HEK293 (cell line): ENCODE measurements around the gene FCGBP.

ENCODE experiments used
- CTCF ChIA-PET: fragments of 350-600 bp; formaldehyde crosslinking; extraction: SDS; loops from one replicate; lab custom pipeline; 2021; ENCODE audit warnings: antibody characterized with exemption; lab: Yijun Ruan, JAX
- POLR2A ChIA-PET: fragments of 300-600 bp; formaldehyde crosslinking; extraction: SDS; loops from one replicate; lab custom pipeline; 2020; ENCODE audit warnings: antibody characterized with exemption, inconsistent platforms; lab: Yijun Ruan, JAX
- H3K27ac ChIP-seq: fragments of 200-500 bp; sonication (Bioruptor generic); 2 replicates; pipeline ENCODE4 v1.5.1; 2014; ENCODE audit warnings: low read depth, low read length, control low read depth, inconsistent platforms; ENCODE audit errors: extremely low read depth
- H3K36me3 ChIP-seq, 2 experiments: fragments of 200-500 bp in 1 of 2; sonication (Bioruptor generic) in 1 of 2; 1 replicate in 1 of 2; 2 replicates in 1 of 2; pipeline ENCODE4 v1.5.1; 2014 to 2017; ENCODE audit warnings: inconsistent platforms in 2 of 2, low read length in 2 of 2; ENCODE audit not compliant: control insufficient read depth in 2 of 2, insufficient read depth in 1 of 2
- H3K4me1 ChIP-seq: fragments of 200-500 bp; sonication (Bioruptor generic); 2 replicates; pipeline ENCODE4 v1.5.1; 2014; ENCODE audit warnings: mild to moderate bottlenecking, low read length, inconsistent platforms; ENCODE audit not compliant: control insufficient read depth, insufficient read depth
- H3K4me3 ChIP-seq: 2 replicates; pipeline ENCODE4 v1.5.1; 2011; ENCODE audit warnings: low read depth, mild to moderate bottlenecking, control low read depth, low read length, moderate library complexity
- H3K9me3 ChIP-seq: fragments of 200-500 bp; sonication (Bioruptor generic); 2 replicates; pipeline ENCODE4 v1.5.1; 2014; ENCODE audit warnings: low read depth, low read length, inconsistent platforms; ENCODE audit not compliant: control insufficient read depth, insufficient read depth
- GLIS1 ChIP-seq: fragments of 450-650 bp; formaldehyde crosslinking; IDR thresholded peaks from 2 replicates; pipeline ENCODE4 v1.5.1; 2016; ENCODE audit warnings: missing biosample characterization, missing genetic modification characterization
- ZFHX2 ChIP-seq: fragments of 450-650 bp; formaldehyde crosslinking; conservative IDR thresholded peaks from 2 replicates; pipeline ENCODE4 v1.5.1; 2016; ENCODE audit warnings: missing biosample characterization, missing genetic modification characterization
- ZFP41 ChIP-seq: fragments of 450-650 bp; formaldehyde crosslinking; IDR thresholded peaks from 2 replicates; pipeline ENCODE4 v1.5.1; 2016; ENCODE audit warnings: missing biosample characterization, missing genetic modification characterization, borderline replicate concordance
- ZNF155 ChIP-seq: fragments of 450-650 bp; formaldehyde crosslinking; IDR thresholded peaks from 2 replicates; pipeline ENCODE4 v1.5.1; 2016; ENCODE audit warnings: missing biosample characterization, missing genetic modification characterization
- ZNF157 ChIP-seq: fragments of 450-650 bp; formaldehyde crosslinking; IDR thresholded peaks from 2 replicates; pipeline ENCODE4 v1.5.1; 2016; ENCODE audit warnings: missing biosample characterization, missing genetic modification characterization
- ZNF223 ChIP-seq: fragments of 450-650 bp; formaldehyde crosslinking; IDR thresholded peaks from 2 replicates; pipeline ENCODE4 v1.5.1; 2016; ENCODE audit warnings: missing biosample characterization, missing genetic modification characterization
- ZNF311 ChIP-seq: fragments of 450-650 bp; formaldehyde crosslinking; IDR thresholded peaks from 2 replicates; pipeline ENCODE4 v1.5.1; 2017; ENCODE audit warnings: missing biosample characterization, missing genetic modification characterization, borderline replicate concordance
- ZNF350 ChIP-seq: fragments of 450-650 bp; formaldehyde crosslinking; IDR thresholded peaks from 2 replicates; pipeline ENCODE4 v1.5.0; 2017; ENCODE audit warnings: missing biosample characterization, mild to moderate bottlenecking, missing genetic modification characterization
- ZNF391 ChIP-seq: fragments of 450-650 bp; formaldehyde crosslinking; IDR thresholded peaks from 2 replicates; pipeline ENCODE4 v1.5.1; 2016; ENCODE audit warnings: low read depth, missing biosample characterization, missing genetic modification characterization, borderline replicate concordance
- ZNF510 ChIP-seq: fragments of 450-650 bp; formaldehyde crosslinking; IDR thresholded peaks from 2 replicates; pipeline ENCODE4 v1.5.1; 2018; ENCODE audit warnings: mild to moderate bottlenecking, missing genetic modification characterization, missing biosample characterization; ENCODE audit not compliant: insufficient replicate concordance
- ZNF664 ChIP-seq: fragments of 450-650 bp; formaldehyde crosslinking; IDR thresholded peaks from 2 replicates; pipeline ENCODE4 v1.5.1; 2016; ENCODE audit warnings: missing biosample characterization, missing genetic modification characterization
- ZNF768 ChIP-seq: fragments of 450-650 bp; formaldehyde crosslinking; IDR thresholded peaks from 2 replicates; pipeline ENCODE4 v1.5.1; 2018; ENCODE audit warnings: missing biosample characterization, mild to moderate bottlenecking, missing genetic modification characterization
- TF ChIP-seq, protein P1 (sequence below): fragments of 450-650 bp; formaldehyde crosslinking; IDR thresholded peaks from 2 replicates; pipeline ENCODE4 v1.5.1; 2016; ENCODE audit warnings: missing biosample characterization, missing genetic modification characterization
- TF ChIP-seq, protein P2 (sequence below): fragments of 450-650 bp; formaldehyde crosslinking; IDR thresholded peaks from 2 replicates; pipeline ENCODE4 v1.5.1; 2016; ENCODE audit warnings: missing biosample characterization, missing genetic modification characterization
- TF ChIP-seq, protein P3 (sequence below): fragments of 450-650 bp; formaldehyde crosslinking; IDR thresholded peaks from 2 replicates; pipeline ENCODE4 v1.5.1; 2016; ENCODE audit warnings: missing biosample characterization, missing genetic modification characterization
- TF ChIP-seq, protein P4 (sequence below): fragments of 450-650 bp; formaldehyde crosslinking; IDR thresholded peaks from 2 replicates; pipeline ENCODE4 v1.5.1; 2016; ENCODE audit warnings: missing biosample characterization, missing genetic modification characterization
- TF ChIP-seq, protein P5 (sequence below): fragments of 450-650 bp; formaldehyde crosslinking; IDR thresholded peaks from 2 replicates; pipeline ENCODE4 v1.5.1; 2016; ENCODE audit warnings: missing biosample characterization, missing genetic modification characterization, borderline replicate concordance

FCGBP gene

DNA sequence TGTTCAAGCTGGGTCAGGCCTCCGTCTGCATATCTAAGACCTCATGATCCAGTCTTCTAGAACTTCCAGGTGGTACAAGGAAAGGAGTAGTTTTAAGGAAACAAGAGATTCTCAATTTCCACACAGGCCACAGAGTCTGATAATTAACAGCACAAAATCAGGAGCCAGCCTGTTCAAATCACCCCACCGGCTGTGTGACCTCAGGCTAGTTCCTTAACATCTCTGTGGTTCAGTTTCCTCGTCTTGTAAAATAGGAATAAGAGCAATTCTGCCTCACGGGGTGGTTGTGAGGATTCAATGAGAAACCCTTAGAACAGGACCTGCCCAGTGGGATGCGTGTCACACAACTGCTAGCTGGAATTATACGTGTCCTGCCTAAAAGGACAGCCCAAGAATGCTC, 25.6 kb downstream of the FCGBP start:
- H3K36me3 ChIP-seq = no peaks in the 10 kb centered on the region; a peak in 1 of 3 replicates
- no peaks in the 10 kb centered on the region; the same call in 1 of the 2 replicates for H3K9me3 ChIP-seq
- no peaks in the 10 kb centered on the region for H3K4me1 ChIP-seq
- CTCF ChIA-PET = interaction anchor here (0.6 to 1.1 kb wide), 3 partner anchors 65 to 726 kb away, joined by 3 to 4 read pairs (median 3); no protein-coding TSS in a partner anchor
- POLR2A ChIA-PET = interaction anchor here (1.6 to 1.7 kb wide), 2 partner anchors 9 to 62 kb away, joined by 4 to 6 read pairs; partner anchors contain the start of gene PSMC4
- H3K4me3 ChIP-seq = no peak overlapping the region
- H3K27ac ChIP-seq = no peak overlapping the region
- TF ChIP-seq, protein P1, sequence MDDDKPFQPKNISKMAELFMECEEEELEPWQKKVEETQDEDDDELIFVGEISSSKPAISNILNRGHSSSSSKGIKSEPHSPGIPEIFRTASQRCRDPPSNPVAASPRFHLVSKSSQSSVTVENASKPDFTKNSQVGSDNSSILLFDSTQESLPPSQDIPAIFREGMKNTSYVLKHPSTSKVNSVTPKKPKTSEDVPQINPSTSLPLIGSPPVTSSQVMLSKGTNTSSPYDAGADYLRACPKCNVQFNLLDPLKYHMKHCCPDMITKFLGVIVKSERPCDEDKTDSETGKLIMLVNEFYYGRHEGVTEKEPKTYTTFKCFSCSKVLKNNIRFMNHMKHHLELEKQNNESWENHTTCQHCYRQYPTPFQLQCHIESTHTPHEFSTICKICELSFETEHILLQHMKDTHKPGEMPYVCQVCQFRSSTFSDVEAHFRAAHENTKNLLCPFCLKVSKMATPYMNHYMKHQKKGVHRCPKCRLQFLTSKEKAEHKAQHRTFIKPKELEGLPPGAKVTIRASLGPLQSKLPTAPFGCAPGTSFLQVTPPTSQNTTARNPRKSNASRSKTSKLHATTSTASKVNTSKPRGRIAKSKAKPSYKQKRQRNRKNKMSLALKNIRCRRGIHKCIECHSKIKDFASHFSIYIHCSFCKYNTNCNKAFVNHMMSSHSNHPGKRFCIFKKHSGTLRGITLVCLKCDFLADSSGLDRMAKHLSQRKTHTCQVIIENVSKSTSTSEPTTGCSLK (tag by site-specific recombination) = no peak
- TF ChIP-seq ZNF768 (tag by site-specific recombination) = peak; percentile 59; the same call in 1 of the 2 replicates

DNA sequence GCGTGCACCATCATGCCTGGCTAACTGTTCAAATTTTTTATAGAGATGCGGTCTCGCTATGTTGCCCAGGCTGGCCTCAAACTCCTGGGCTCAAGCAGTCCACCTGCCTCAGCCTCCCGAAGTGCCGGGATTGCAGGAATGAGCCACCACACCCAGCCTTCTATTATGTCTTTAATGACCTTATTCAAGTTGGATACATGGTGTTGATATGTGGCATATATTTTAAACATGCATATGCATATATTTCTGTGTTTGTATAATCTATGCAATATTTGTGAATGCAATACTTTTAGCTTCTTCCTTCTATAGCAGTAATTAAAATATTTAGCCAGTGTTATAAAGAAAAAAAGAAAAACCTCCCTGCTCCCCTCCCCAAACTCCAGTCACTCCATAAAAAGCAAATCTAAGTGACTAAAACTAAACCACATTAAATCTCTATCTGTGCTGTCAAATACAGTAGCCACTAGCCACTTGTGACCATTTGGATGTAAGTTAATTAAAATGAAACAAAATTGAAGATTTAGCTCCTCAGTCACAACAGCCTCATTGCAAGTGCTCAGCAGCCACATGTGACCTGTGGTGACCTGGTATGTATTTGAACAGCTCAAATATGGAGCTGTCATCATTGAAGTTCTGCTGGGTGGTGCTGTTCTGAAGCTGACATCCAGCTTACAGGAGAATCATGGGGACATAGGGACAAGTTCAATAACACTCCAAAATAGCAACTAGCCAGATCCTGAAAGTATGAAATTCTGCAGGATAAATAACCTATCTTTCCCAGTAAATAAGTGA, 27.4 kb downstream of the FCGBP start:
- H3K4me1 ChIP-seq = no peaks in the 10 kb centered on the region
- no peaks in the 10 kb centered on the region; a peak in 1 of 3 replicates for H3K36me3 ChIP-seq
- no peaks in the 10 kb centered on the region; the same call in 1 of the 2 replicates for H3K9me3 ChIP-seq
- no peak overlapping the region for H3K4me3 ChIP-seq
- TF ChIP-seq ZNF350 (tag by site-specific recombination) (no peak), ZNF223 (no peak)
- ChIA-PET POLR2A (interaction anchor here (0.6 to 2.1 kb wide), 4 partner anchors 13 to 184 kb away, joined by 3 to 8 read pairs (median 4); partner anchors contain the start of genes PSMC4, ZNF780A and ZNF780B), CTCF (interaction anchor here (0.6 to 1.3 kb wide), 8 partner anchors 11 to 460 kb away, joined by 3 to 5 read pairs (median 4); no protein-coding TSS in a partner anchor)
- H3K27ac ChIP-seq = no peak overlapping the region

DNA sequence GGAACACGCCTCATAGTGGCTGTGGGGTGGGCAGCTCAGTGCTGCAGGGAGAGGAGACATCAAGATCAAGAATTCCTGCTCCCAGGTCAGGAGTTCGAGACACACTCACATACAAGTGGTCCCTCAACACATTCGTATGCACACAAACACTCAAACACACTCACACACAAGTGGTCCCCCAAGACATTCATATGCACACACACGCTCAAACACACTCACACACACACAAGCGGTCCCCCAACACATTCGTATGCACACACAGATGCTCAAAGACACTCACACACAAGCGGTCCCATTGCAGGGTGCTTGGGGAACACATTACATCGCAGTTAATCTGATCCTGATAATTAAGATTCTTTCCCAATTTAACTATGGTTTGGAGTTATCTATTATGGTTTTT, 28.2 kb downstream of the FCGBP start:
- H3K4me1 ChIP-seq = no peaks in the 10 kb centered on the region
- no peaks in the 10 kb centered on the region; a peak in 1 of 3 replicates for H3K36me3 ChIP-seq
- CTCF ChIA-PET = interaction anchor here (1.3 kb wide), 1 partner anchor 19 kb away, joined by 5 read pairs; no protein-coding TSS in a partner anchor
- POLR2A ChIA-PET = interaction anchor here (1.2 to 2.1 kb wide), 2 partner anchors 14 to 64 kb away, joined by 4 to 8 read pairs; partner anchors contain the start of gene PSMC4
- no peak overlapping the region for H3K27ac ChIP-seq
- H3K4me3 ChIP-seq = no peak overlapping the region
- no peaks in the 10 kb centered on the region for H3K9me3 ChIP-seq
- TF ChIP-seq ZNF155 (tag by site-specific recombination) = no peak
- no peak for TF ChIP-seq GLIS1 (tag by site-specific recombination)
- TF ChIP-seq, protein P2, sequence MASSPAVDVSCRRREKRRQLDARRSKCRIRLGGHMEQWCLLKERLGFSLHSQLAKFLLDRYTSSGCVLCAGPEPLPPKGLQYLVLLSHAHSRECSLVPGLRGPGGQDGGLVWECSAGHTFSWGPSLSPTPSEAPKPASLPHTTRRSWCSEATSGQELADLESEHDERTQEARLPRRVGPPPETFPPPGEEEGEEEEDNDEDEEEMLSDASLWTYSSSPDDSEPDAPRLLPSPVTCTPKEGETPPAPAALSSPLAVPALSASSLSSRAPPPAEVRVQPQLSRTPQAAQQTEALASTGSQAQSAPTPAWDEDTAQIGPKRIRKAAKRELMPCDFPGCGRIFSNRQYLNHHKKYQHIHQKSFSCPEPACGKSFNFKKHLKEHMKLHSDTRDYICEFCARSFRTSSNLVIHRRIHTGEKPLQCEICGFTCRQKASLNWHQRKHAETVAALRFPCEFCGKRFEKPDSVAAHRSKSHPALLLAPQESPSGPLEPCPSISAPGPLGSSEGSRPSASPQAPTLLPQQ (tag by site-specific recombination) = no peak
- TF ChIP-seq ZFP41 (tag by site-specific recombination) = no peak
- TF ChIP-seq ZNF157 (tag by site-specific recombination) = no peak
- TF ChIP-seq ZNF391 (tag by site-specific recombination) = no peak
- no peak for TF ChIP-seq ZNF510
- TF ChIP-seq, protein P3, sequence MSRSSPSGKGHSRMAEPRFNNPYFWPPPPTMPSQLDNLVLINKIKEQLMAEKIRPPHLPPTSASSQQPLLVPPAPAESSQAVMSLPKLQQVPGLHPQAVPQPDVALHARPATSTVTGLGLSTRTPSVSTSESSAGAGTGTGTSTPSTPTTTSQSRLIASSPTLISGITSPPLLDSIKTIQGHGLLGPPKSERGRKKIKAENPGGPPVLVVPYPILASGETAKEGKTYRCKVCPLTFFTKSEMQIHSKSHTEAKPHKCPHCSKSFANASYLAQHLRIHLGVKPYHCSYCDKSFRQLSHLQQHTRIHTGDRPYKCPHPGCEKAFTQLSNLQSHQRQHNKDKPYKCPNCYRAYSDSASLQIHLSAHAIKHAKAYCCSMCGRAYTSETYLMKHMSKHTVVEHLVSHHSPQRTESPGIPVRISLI (tag by site-specific recombination) = no peak
- TF ChIP-seq, protein P4, sequence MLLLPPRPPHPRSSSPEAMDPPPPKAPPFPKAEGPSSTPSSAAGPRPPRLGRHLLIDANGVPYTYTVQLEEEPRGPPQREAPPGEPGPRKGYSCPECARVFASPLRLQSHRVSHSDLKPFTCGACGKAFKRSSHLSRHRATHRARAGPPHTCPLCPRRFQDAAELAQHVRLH = no peak
- TF ChIP-seq, protein P5, sequence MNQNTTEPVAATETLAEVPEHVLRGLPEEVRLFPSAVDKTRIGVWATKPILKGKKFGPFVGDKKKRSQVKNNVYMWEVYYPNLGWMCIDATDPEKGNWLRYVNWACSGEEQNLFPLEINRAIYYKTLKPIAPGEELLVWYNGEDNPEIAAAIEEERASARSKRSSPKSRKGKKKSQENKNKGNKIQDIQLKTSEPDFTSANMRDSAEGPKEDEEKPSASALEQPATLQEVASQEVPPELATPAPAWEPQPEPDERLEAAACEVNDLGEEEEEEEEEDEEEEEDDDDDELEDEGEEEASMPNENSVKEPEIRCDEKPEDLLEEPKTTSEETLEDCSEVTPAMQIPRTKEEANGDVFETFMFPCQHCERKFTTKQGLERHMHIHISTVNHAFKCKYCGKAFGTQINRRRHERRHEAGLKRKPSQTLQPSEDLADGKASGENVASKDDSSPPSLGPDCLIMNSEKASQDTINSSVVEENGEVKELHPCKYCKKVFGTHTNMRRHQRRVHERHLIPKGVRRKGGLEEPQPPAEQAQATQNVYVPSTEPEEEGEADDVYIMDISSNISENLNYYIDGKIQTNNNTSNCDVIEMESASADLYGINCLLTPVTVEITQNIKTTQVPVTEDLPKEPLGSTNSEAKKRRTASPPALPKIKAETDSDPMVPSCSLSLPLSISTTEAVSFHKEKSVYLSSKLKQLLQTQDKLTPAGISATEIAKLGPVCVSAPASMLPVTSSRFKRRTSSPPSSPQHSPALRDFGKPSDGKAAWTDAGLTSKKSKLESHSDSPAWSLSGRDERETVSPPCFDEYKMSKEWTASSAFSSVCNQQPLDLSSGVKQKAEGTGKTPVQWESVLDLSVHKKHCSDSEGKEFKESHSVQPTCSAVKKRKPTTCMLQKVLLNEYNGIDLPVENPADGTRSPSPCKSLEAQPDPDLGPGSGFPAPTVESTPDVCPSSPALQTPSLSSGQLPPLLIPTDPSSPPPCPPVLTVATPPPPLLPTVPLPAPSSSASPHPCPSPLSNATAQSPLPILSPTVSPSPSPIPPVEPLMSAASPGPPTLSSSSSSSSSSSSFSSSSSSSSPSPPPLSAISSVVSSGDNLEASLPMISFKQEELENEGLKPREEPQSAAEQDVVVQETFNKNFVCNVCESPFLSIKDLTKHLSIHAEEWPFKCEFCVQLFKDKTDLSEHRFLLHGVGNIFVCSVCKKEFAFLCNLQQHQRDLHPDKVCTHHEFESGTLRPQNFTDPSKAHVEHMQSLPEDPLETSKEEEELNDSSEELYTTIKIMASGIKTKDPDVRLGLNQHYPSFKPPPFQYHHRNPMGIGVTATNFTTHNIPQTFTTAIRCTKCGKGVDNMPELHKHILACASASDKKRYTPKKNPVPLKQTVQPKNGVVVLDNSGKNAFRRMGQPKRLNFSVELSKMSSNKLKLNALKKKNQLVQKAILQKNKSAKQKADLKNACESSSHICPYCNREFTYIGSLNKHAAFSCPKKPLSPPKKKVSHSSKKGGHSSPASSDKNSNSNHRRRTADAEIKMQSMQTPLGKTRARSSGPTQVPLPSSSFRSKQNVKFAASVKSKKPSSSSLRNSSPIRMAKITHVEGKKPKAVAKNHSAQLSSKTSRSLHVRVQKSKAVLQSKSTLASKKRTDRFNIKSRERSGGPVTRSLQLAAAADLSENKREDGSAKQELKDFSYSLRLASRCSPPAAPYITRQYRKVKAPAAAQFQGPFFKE = no peak
- TF ChIP-seq ZNF311 (tag by site-specific recombination) = no peak
- TF ChIP-seq ZNF664 (tag by site-specific recombination) = no peak
- TF ChIP-seq ZFHX2 = no peak
